ENCODE measurements around the gene HDHD5.

The HDHD5 gene

GRCh38 chr22:17120281-17120680 is 38.8 kb downstream of the HDHD5 start:
- peak; percentile 18 for DNase-seq (ENCODE audit: low spot score)

GRCh38 chr22:17119481-17120202 is 39.4 kb downstream of the HDHD5 start:
- DNase-seq (ENCODE audit: low spot score): no peak

GRCh38 chr22:17118342-17118741 is 40.7 kb downstream of the HDHD5 start:
- no peak for DNase-seq (ENCODE audit: low spot score)

- peak; percentile 15 for DNase-seq (ENCODE audit: low spot score)
These were observed 41.2 kb downstream of the HDHD5 start for GRCh38 chr22:17117890-17118289.

- no peak for DNase-seq (ENCODE audit: low spot score)
These were observed 41.7 kb downstream of the HDHD5 start for GRCh38 chr22:17117400-17117799.

- no peak for DNase-seq (ENCODE audit: low spot score)
These were observed 42.3 kb downstream of the HDHD5 start for GRCh38 chr22:17116572-17117330.

- no peak for DNase-seq (ENCODE audit: low spot score)
These were observed 43.0 kb downstream of the HDHD5 start for GRCh38 chr22:17115945-17116565.

GRCh38 chr22:17115236-17115635 is 43.8 kb downstream of the HDHD5 start:
- DNase-seq (ENCODE audit: low spot score): no peak

- no peak for DNase-seq (ENCODE audit: low spot score)
These were observed 44.2 kb downstream of the HDHD5 start for GRCh38 chr22:17114898-17115235.

GRCh38 chr22:17114173-17114897 is 44.7 kb downstream of the HDHD5 start:
- no peak for DNase-seq (ENCODE audit: low spot score)

- DNase-seq (ENCODE audit: low spot score): no peak
These were observed 45.5 kb downstream of the HDHD5 start for GRCh38 chr22:17113600-17113999.

- DNase-seq (ENCODE audit: low spot score): no peak
These were observed 46.5 kb downstream of the HDHD5 start for GRCh38 chr22:17112491-17113042.

GRCh38 chr22:17110791-17111550 is 48.1 kb downstream of the HDHD5 start:
- no peak for DNase-seq (ENCODE audit: low spot score)

GRCh38 chr22:17109976-17110375 is 49.1 kb downstream of the HDHD5 start:
- DNase-seq (ENCODE audit: low spot score): no peak

- no peak for DNase-seq (ENCODE audit: low spot score)
These were observed 49.8 kb downstream of the HDHD5 start for GRCh38 chr22:17109113-17109865.

- no peak for DNase-seq (ENCODE audit: low spot score)
These were observed 50.6 kb downstream of the HDHD5 start for GRCh38 chr22:17108256-17109112.

GRCh38 chr22:17107547-17107810 is 51.6 kb downstream of the HDHD5 start:
- DNase-seq (ENCODE audit: low spot score): no peak

- no peak for DNase-seq (ENCODE audit: low spot score)
These were observed 52.1 kb downstream of the HDHD5 start for GRCh38 chr22:17106785-17107546.

- DNase-seq (ENCODE audit: low spot score): no peak
These were observed 52.8 kb downstream of the HDHD5 start for GRCh38 chr22:17106161-17106784.

All from kidney capillary endothelial cell (primary cell).